ENCODE data around the gene ADH4. TPM values are rescaled to one million over a fixed set of nuclear protein-coding genes. Genes with fewer than 3 reads are reported as not detected.

Gene ADH4
- total RNA-seq, 1 experiment from 2014 or later = 0.25 TPM

GRCh38 chr4:99079625-99080295 lies 64.3 kb downstream of the ADH4 start:
- Histone ChIP-seq H3K9ac (ENCODE audit: low read length) (no peak overlapping the region), H4K20me1 (ENCODE audit: insufficient read depth) (no peaks in the 10 kb centered on the region), H3K4me1 (ENCODE audit: control insufficient read depth in 1 of 2, insufficient read depth in 2 of 2, low read length in 2 of 2) (no peaks in the 10 kb centered on the region), H3K4me2 (ENCODE audit: low read length) (no peak overlapping the region), H3K36me3 (ENCODE audit: control insufficient read depth in 1 of 2, insufficient read depth in 2 of 2, low read length in 2 of 2) (peaks cover 43 to 56% of the 10 kb centered on the region in 2 experiments; a peak in 3 of 4 replicates), H3K27ac (ENCODE audit: low read depth, low read length) (no peak overlapping the region), H3K9me2 (ENCODE audit: insufficient read depth) (no peaks in the 10 kb centered on the region), H3K4me3 (replicated peaks in 1 of 2; ENCODE audit: low read depth in 1 of 2, low read length in 2 of 2) (no peak overlapping the region), H3K9me3 (ENCODE audit: control insufficient read depth in 1 of 2, insufficient read depth in 1 of 2, low read depth in 1 of 2, low read length in 2 of 2) (no peaks in the 10 kb centered on the region), H3K79me2 (ENCODE audit: insufficient read depth, low read length) (peaks cover 32% of the 10 kb centered on the region), H2AFZ (ENCODE audit: low read depth, low read length, poor library complexity, severe bottlenecking) (no peak overlapping the region), H3K27me3 (ENCODE audit: insufficient read depth, low read length) (no peaks in the 10 kb centered on the region)
- intact Hi-C loops (cut with micrococcal nuclease) = no loop called here
- ChIA-PET RAD21 (ENCODE audit: low non-redundant PET in 1 of 2, low total read pairs in 2 of 2, uncharacterized antibody in 2 of 2, unreplicated experiment in 2 of 2) (no interaction called here), CTCF (no interaction called here), POLR2A (no interaction called here)
- ATAC-seq = no peak
- DNase-seq (ENCODE audit: low read depth, low spot score) = no peak
- no TSS peak for BruUV-seq (replicated peaks)
- TF ChIP-seq ZNF274 (IDR thresholded peaks at IDR 0.05; ENCODE audit: low read depth, low read length) (no peak), POLR2AphosphoS5 (IDR thresholded peaks at IDR 0.05; ENCODE audit: low read depth, low read length) (no peak), FOSL1 (IDR thresholded peaks at IDR 0.05; ENCODE audit: low read depth) (no peak), REST (IDR thresholded peaks at IDR 0.05; ENCODE audit: low read depth) (no peak), CEBPB (IDR thresholded peaks at IDR 0.05; ENCODE audit: low read depth) (no peak), EZH2 (IDR thresholded peaks at IDR 0.05) (no peak), SP1 (IDR thresholded peaks at IDR 0.05; ENCODE audit: low read depth) (no peak), ATF3 (IDR thresholded peaks at IDR 0.05) (no peak)
